GM12801 (cell line): ENCODE measurements around the gene ST6GALNAC3.

Experiments used
- CTCF ChIP-seq: IDR thresholded peaks from one replicate; pipeline ENCODE4 v1.5.1; 2011; ENCODE audit warnings: control low read depth; ENCODE audit not compliant: insufficient read length; ENCODE audit errors: extremely low read depth

Gene ST6GALNAC3

GRCh38 chr1:76266762-76267161 is 192.2 kb downstream of the ST6GALNAC3 start:
- no peak for TF ChIP-seq CTCF

DNA sequence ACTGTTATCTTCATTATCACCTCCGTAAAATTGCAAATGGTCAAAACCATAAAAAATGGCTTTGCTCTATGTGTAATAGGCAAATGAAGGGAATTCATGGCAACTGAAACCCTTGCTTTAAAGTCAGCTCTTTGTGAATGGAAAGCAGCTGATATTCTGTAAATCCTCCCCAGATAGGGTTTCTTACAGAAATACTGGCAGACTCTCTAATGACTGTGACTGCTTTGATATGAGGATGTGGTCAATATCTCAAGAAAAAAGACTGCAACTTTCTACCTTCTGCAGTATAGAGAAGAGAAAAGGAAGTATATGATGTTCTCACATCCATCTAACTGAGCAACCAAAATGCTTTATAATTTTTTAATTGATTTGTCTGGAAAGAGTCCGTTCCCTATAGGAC is 193.1 kb downstream of the ST6GALNAC3 start:
- TF ChIP-seq CTCF, result no peak

DNA sequence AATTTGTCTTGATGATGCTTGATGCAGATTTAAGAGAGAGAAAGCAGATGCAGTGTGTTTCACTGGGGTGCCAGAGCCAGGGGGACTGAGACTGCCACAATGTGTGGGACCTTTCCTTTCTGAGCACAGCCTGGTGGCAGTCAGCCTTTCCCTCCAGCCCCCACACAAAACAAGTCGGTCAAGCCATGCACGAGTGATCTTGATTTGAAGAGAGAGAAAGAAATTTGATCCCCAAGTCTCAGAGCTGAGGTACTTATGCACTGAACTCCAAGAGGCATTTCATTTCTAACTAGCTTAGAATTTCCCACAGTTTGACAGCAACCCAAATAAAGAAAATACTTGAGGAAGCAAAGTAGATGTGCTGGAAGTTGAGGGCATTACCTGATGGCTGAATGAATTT is 193.8 kb downstream of the ST6GALNAC3 start:
- no peak for TF ChIP-seq CTCF

DNA sequence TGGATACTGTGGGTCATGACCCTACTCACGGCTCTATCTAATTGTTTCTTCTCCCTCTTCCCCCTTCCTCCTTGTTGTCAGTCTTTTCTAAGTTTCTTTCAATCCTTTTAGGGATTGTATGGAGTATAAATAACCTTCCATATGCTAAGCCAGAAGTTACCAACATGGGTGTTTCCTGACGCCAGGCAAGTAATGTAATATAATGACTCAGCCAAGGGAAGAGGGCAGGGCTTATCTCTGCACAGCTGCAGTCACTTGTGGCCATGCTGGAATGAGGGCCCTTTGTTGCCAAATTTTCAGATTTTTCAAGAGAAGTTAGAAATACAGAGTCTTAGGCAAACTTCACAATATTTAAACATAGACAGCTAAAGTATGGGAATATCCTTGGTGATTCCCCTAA is 194.6 kb downstream of the ST6GALNAC3 start:
- TF ChIP-seq CTCF, result no peak

DNA sequence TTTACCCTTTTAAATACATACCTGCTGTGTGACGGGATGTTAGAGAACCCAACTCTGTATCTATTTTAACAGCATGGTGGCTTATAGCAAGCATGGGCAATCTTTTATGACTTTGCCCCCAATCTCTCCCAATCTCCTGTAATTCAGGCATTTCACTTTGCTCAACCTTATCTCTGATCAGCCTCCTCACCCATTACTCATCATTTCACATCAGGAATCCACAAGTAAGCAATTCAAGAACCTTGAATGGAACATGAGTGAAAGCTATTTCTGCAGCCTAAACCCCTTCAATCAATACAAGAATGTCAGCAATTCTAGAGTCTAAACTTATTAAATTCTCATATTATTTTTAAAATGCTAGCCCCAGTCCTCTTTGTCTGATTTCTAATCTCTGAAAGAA is 199.8 kb downstream of the ST6GALNAC3 start:
- no peak for TF ChIP-seq CTCF

DNA sequence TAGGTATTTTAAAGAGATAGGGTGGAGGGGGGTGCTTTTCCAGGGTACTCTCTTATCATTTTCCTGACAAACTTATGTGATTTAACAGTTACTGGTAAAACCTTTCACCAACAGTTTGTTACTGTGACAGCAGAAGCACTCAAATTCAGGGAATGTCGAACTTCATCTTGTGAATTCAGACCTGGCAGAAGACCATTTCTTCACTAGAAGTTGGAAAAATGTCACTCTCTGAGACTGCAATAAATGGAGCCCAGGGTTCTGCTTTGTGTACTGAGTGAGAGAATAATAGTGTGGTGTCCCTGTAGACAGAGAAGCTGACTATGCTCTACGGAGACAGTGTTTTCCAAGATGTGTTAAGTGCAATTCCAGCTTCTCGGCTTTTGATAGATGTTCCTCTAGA is 200.2 kb downstream of the ST6GALNAC3 start:
- TF ChIP-seq CTCF, result no peak

GRCh38 chr1:76278711-76279100 is 204.2 kb downstream of the ST6GALNAC3 start:
- TF ChIP-seq CTCF, result no peak

DNA sequence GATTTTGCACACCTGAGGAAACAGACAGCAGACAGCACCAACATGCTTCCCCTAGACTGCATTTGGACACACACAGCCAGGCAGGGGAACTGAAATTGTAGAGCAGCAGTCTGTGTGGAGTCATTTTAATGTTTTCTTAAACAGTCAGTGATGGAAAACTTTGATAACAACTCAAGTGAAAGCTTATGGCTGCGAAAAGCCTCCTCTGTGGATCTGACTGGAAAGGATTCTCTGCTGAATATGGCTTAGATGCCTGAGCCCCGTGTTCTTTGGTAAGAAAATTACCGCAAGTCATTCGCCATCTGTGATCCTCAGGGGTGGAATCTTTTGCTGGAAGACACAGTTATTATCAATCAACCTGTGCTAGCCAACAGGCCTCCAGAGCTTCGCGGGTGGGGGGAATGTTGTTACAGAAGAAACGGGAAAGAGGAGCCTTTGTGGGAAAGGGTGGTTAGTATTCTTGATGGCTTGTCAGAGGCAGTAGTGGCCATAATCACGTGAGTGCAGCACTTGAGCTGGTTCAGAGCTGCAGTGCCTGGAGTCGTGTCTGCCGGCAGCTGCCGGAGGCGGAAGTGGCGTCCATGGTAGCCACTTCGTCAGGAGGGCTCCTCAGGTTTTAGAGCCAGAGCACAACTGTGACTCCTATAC is 204.7 kb downstream of the ST6GALNAC3 start:
- TF ChIP-seq CTCF, result no peak
